ENCODE data around the gene DAAM1. TPM values are rescaled to one million over a fixed set of nuclear protein-coding genes. Genes with fewer than 3 reads are reported as not detected.

DAAM1 gene
- polyA plus RNA-seq, 1 of the 3 experiments (the other 2 are of a cell fraction) = 5.1 TPM

GRCh38 chr14:59199614-59200013 is 11.1 kb downstream of the DAAM1 start:
- ChIA-PET POLR2A (no interaction called here), CTCF (interaction anchor here (1.0 kb wide), 1 partner anchor 264 kb away, joined by 3 read pairs; no protein-coding TSS in a partner anchor)
- Histone ChIP-seq H3K27ac (ENCODE audit: low read depth in 2 of 2, low read length in 1 of 2) (no peak overlapping the region), H3K4me2 (no peak overlapping the region), H3K79me2 (ENCODE audit: insufficient read depth) (peaks cover 53% of the 10 kb centered on the region), H3K27me3 (ENCODE audit: insufficient read depth) (no peaks in the 10 kb centered on the region), H2AFZ (ENCODE audit: low read depth) (no peak overlapping the region), H3F3A (replicated peaks; ENCODE audit: insufficient read depth) (no peaks in the 10 kb centered on the region), H3K4me1 (ENCODE audit: control insufficient read depth in 1 of 2, insufficient read depth in 2 of 2, low read depth in 1 of 2, low read length in 1 of 2) (no peaks in the 10 kb centered on the region; a peak in 1 of 4 replicates), H3K36me3 (replicated peaks in 1 of 2; ENCODE audit: control insufficient read depth in 1 of 2, insufficient read depth in 2 of 2, low read length in 1 of 2) (no peaks in the 10 kb centered on the region), H3K9me2 (no peaks in the 10 kb centered on the region), H3K9ac (no peak overlapping the region), H4K20me1 (ENCODE audit: insufficient read depth) (no peaks in the 10 kb centered on the region), H3K4me3 (ENCODE audit: low read depth in 2 of 2, low read length in 1 of 2) (no peak overlapping the region), H3K9me3 (no peaks in the 10 kb centered on the region)
- 45% methylated on average over 1 of the region's 1 CpG for WGBS (ENCODE audit: low lambda C conversion rate)
- TF ChIP-seq FOSL2 (IDR thresholded peaks at IDR 0.05; ENCODE audit: borderline replicate concordance, low read depth) = no peak
- TF ChIP-seq, protein P1, sequence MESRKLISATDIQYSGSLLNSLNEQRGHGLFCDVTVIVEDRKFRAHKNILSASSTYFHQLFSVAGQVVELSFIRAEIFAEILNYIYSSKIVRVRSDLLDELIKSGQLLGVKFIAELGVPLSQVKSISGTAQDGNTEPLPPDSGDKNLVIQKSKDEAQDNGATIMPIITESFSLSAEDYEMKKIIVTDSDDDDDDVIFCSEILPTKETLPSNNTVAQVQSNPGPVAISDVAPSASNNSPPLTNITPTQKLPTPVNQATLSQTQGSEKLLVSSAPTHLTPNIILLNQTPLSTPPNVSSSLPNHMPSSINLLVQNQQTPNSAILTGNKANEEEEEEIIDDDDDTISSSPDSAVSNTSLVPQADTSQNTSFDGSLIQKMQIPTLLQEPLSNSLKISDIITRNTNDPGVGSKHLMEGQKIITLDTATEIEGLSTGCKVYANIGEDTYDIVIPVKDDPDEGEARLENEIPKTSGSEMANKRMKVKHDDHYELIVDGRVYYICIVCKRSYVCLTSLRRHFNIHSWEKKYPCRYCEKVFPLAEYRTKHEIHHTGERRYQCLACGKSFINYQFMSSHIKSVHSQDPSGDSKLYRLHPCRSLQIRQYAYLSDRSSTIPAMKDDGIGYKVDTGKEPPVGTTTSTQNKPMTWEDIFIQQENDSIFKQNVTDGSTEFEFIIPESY (IDR thresholded peaks at IDR 0.05; ENCODE audit: borderline replicate concordance, low read depth) = no peak
- no peak for TF ChIP-seq GABPA (IDR thresholded peaks at IDR 0.05; ENCODE audit: low read depth)
- TF ChIP-seq, protein P2, sequence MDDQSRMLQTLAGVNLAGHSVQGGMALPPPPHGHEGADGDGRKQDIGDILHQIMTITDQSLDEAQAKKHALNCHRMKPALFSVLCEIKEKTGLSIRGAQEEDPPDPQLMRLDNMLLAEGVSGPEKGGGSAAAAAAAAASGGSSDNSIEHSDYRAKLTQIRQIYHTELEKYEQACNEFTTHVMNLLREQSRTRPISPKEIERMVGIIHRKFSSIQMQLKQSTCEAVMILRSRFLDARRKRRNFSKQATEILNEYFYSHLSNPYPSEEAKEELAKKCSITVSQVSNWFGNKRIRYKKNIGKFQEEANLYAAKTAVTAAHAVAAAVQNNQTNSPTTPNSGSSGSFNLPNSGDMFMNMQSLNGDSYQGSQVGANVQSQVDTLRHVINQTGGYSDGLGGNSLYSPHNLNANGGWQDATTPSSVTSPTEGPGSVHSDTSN (IDR thresholded peaks at IDR 0.05) = no peak
- TF ChIP-seq IRF3 (IDR thresholded peaks at IDR 0.05; ENCODE audit: low read depth, low read length) = no peak
- DNase-seq = no peak

GRCh38 chr14:59200195-59200594 is 11.7 kb downstream of the DAAM1 start:
- TF ChIP-seq TAF1 (IDR thresholded peaks at IDR 0.05; ENCODE audit: borderline replicate concordance, low read depth, low read length) (no peak), ELF1 (IDR thresholded peaks at IDR 0.05) (no peak), POLR2AphosphoS5 (IDR thresholded peaks at IDR 0.05; ENCODE audit: low read depth, low read length) (no peak), USF2 (IDR thresholded peaks at IDR 0.05; ENCODE audit: borderline replicate concordance, low read depth, low read length) (no peak), USF1 (IDR thresholded peaks at IDR 0.05; ENCODE audit: borderline replicate concordance, low read depth) (no peak), TEAD4 (IDR thresholded peaks at IDR 0.05; ENCODE audit: borderline replicate concordance, insufficient read depth) (no peak)
- CTCF ChIA-PET = interaction anchor here (1.0 kb wide), 1 partner anchor 263 kb away, joined by 3 read pairs; no protein-coding TSS in a partner anchor
- Histone ChIP-seq H4K20me1 (ENCODE audit: insufficient read depth) (no peaks in the 10 kb centered on the region), H3K4me1 (ENCODE audit: control insufficient read depth in 1 of 2, insufficient read depth in 2 of 2, low read depth in 1 of 2, low read length in 1 of 2) (no peaks in the 10 kb centered on the region; a peak in 1 of 4 replicates), H3K4me3 (ENCODE audit: low read depth in 2 of 2, low read length in 1 of 2) (no peak overlapping the region), H3K27me3 (ENCODE audit: insufficient read depth) (no peaks in the 10 kb centered on the region), H3K36me3 (replicated peaks in 1 of 2; ENCODE audit: control insufficient read depth in 1 of 2, insufficient read depth in 2 of 2, low read length in 1 of 2) (no peaks in the 10 kb centered on the region), H3F3A (replicated peaks; ENCODE audit: insufficient read depth) (no peaks in the 10 kb centered on the region), H3K9ac (no peak overlapping the region), H2AFZ (ENCODE audit: low read depth) (no peak overlapping the region), H3K79me2 (ENCODE audit: insufficient read depth) (peaks cover 48% of the 10 kb centered on the region), H3K9me2 (no peaks in the 10 kb centered on the region), H3K4me2 (no peak overlapping the region), H3K27ac (ENCODE audit: low read depth in 2 of 2, low read length in 1 of 2) (no peak overlapping the region), H3K9me3 (no peaks in the 10 kb centered on the region)
- no peak for DNase-seq
- POLR2A ChIA-PET = no interaction called here
